K562 (cell line): ENCODE data around the gene GPRIN2. TPM values are rescaled to one million over a fixed set of nuclear protein-coding genes. Genes with fewer than 3 reads are reported as not detected.
A peak's percentile ranks its signal among the peaks of the same experiment; 100 is the strongest.

ENCODE experiments used
- ATAC-seq: fragments of 200-7000 bp; cut with Tn5 transposase; 3 replicates; pipeline ENCODE4 v1.9.1; 2020; ENCODE audit warnings: moderate library complexity
- BruUV-seq: library from RNA; stranded (reverse); fragments of 400-500 nt; replicated peaks from 2 replicates; lab custom pipeline; 2021; lab: Mats Ljungman, UMichigan
- CTCF ChIA-PET: fragments of 300-600 bp; formaldehyde crosslinking; extraction: SDS; loops from one replicate; lab custom pipeline; 2021; ENCODE audit warnings: low intra/inter-chr PET ratio; lab: Yijun Ruan, JAX
- POLR2A ChIA-PET: fragments of 300-600, 350-650 bp; sonication (Branson Sonifier 250); formaldehyde crosslinking; extraction: SDS; loops from one replicate; lab custom pipeline; 2021; ENCODE audit warnings: antibody characterized with exemption, inconsistent platforms; lab: Yijun Ruan, JAX
- DNase-seq, 4 experiments: peaks; one replicate each; pipeline versions ENCODE4 v3.0.0 to v3.0.0-alpha.2; 2011 to 2018; ENCODE audit warnings: low spot score in 3 of 4, mixed read lengths in 3 of 4; ENCODE audit errors: extremely low read depth in 1 of 4
- FAIRE-seq: peaks from 2 replicates; lab custom pipeline; 2011; peaks lifted over from hg19 to GRCh38; lab: Jason Lieb, UNC
- H2AFZ ChIP-seq: 2 replicates; pipeline ENCODE4 v1.6.0; 2011; ENCODE audit warnings: low read depth, low read length, control low read depth, inconsistent platforms
- H3K27ac ChIP-seq: fragments of 200-600 bp; 3 replicates; pipeline ENCODE4 v1.8.0; 2011; ENCODE audit warnings: low read depth, mild to moderate bottlenecking, control low read depth, inconsistent platforms, low read length, moderate library complexity, mixed read lengths; ENCODE audit errors: extremely low read depth
- H3K27me3 ChIP-seq, 2 experiments: fragments of 300-600 bp in 1 of 2; 2 replicates in 1 of 2; 3 replicates in 1 of 2; pipeline versions ENCODE4 v1.6.0 to v1.8.0; 2011; ENCODE audit warnings: inconsistent platforms in 2 of 2, low read length in 2 of 2, mild to moderate bottlenecking in 1 of 2, mixed read lengths in 1 of 2, moderate library complexity in 1 of 2; ENCODE audit not compliant: control insufficient read depth in 2 of 2, insufficient read depth in 2 of 2
- H3K36me3 ChIP-seq: fragments of 300-600 bp; 3 replicates; pipeline ENCODE4 v1.8.0; 2011; ENCODE audit warnings: mild to moderate bottlenecking, low read length, inconsistent platforms; ENCODE audit not compliant: control insufficient read depth, insufficient read depth
- H3K4me1 ChIP-seq, 2 experiments: fragments of 200-600 bp in 1 of 2; replicated peaks in 1 of 2; 2 replicates in 1 of 2; 3 replicates in 1 of 2; pipeline versions ENCODE4 v1.5.1 to v1.8.0; 2011; ENCODE audit warnings: inconsistent platforms in 2 of 2, low read length in 2 of 2, mild to moderate bottlenecking in 1 of 2, mixed read lengths in 1 of 2, moderate library complexity in 1 of 2; ENCODE audit not compliant: control insufficient read depth in 2 of 2, insufficient read depth in 2 of 2
- H3K4me2 ChIP-seq: 2 replicates; pipeline ENCODE4 v1.6.1; 2011; ENCODE audit warnings: low read length, control low read depth, inconsistent platforms, mixed read lengths; ENCODE audit not compliant: insufficient read depth
- H3K4me3 ChIP-seq: fragments of 200-600 bp; sonication (generic), shearing (Covaris generic); 2 replicates; pipeline ENCODE4 v1.5.1; 2016; ENCODE audit warnings: control low read depth, inconsistent platforms
- H3K79me2 ChIP-seq: fragments of 200-600 bp; 3 replicates; pipeline ENCODE4 v1.8.0; 2011; ENCODE audit warnings: low read length, inconsistent platforms; ENCODE audit not compliant: control insufficient read depth, insufficient read depth
- H3K9ac ChIP-seq, 2 experiments: 2 replicates each; pipeline versions ENCODE4 v1.6.0 to v1.6.1; 2011; ENCODE audit warnings: low read depth in 2 of 2, low read length in 2 of 2, control low read depth in 1 of 2, inconsistent platforms in 1 of 2, mild to moderate bottlenecking in 1 of 2, mixed read lengths in 1 of 2; ENCODE audit not compliant: insufficient read depth in 1 of 2
- H3K9me1 ChIP-seq: one replicate; pipeline ENCODE4 v1.6.0; 2011; ENCODE audit warnings: inconsistent platforms, mild to moderate bottlenecking, low read length, moderate library complexity; ENCODE audit not compliant: control insufficient read depth, insufficient read depth
- H3K9me3 ChIP-seq: replicated peaks from 2 replicates; pipeline ENCODE4 v1.5.1; 2011; ENCODE audit warnings: low read depth, low read length, inconsistent platforms; ENCODE audit not compliant: control insufficient read depth, insufficient read depth
- H4K20me1 ChIP-seq: replicated peaks from 2 replicates; pipeline ENCODE4 v1.6.1; 2011; ENCODE audit warnings: low read length, inconsistent platforms, mixed read lengths; ENCODE audit not compliant: control insufficient read depth, insufficient read depth
- ARNT ChIP-seq, 2 experiments: fragments of 450-650 bp; IDR thresholded peaks; 2 replicates each; pipeline ENCODE4 v1.6.1; 2016; ENCODE audit warnings: mild to moderate bottlenecking in 1 of 2
- BRCA1 ChIP-seq, 2 experiments: fragments of 450-650 bp in 1 of 2; sonication (generic) in 1 of 2; formaldehyde crosslinking in 1 of 2; IDR thresholded peaks; 2 replicates each; pipeline versions ENCODE4 v1.5.0 to v1.6.1; 2017 to 2020; ENCODE audit warnings: mild to moderate bottlenecking in 1 of 2, missing genetic modification reagents in 1 of 2
- CREB3 ChIP-seq: fragments of 450-650 bp; conservative IDR thresholded peaks from 2 replicates; pipeline ENCODE4 v1.6.1; 2016; ENCODE audit warnings: missing genetic modification characterization, low read depth, mild to moderate bottlenecking, missing compliant biosample characterization, moderate library complexity
- HDAC8 ChIP-seq: fragments of 450-650 bp; IDR thresholded peaks from 2 replicates; pipeline ENCODE4 v1.6.1; 2016; ENCODE audit warnings: mild to moderate bottlenecking, missing genetic modification characterization, moderate library complexity, missing compliant biosample characterization
- PRDM10 ChIP-seq: fragments of 450-650 bp; IDR thresholded peaks from 2 replicates; pipeline ENCODE4 v1.6.1; 2018; ENCODE audit not compliant: partially characterized antibody
- ZBTB1 ChIP-seq: sonication (generic); formaldehyde crosslinking; IDR thresholded peaks from 2 replicates; pipeline ENCODE4 v1.8.1; 2023; ENCODE audit warnings: missing genetic modification reagents, low read depth, mild to moderate bottlenecking, borderline replicate concordance
- ZNF133 ChIP-seq: fragments of 250-450 bp; sonication (Bioruptor Pico); IDR thresholded peaks from 2 replicates; pipeline ENCODE4 v1.4.0; 2020; ENCODE audit warnings: mild to moderate bottlenecking
- WGBS: fragments of 100-300 bp; shearing (Covaris generic); methylation state at CpG from one replicate; pipeline ENCODE4 v1.1.6; 2016; ENCODE audit warnings: low coverage, mixed read lengths; ENCODE audit not compliant: insufficient coverage; ENCODE audit errors: missing lambda C conversion rate; 5-methylcytosine and 5-hydroxymethylcytosine counted together
- in situ Hi-C: fragments of 300-500 bp; cut with MboI; formaldehyde crosslinking; loops from 4 replicates; pipeline ENCODE4 v1.15.0; 2018; ENCODE audit warnings: inconsistent platforms, mixed read lengths
- intact Hi-C: fragments of 100-400 bp; cut with micrococcal nuclease; formaldehyde crosslinking; loops from 2 replicates; pipeline ENCODE4 v1.14.2; 2022
- polyA plus RNA-seq, 8 experiments: library from polyadenylated mRNA; depleted of rRNA in 4 of 8; stranded (reverse) in 5 of 8; unstranded in 3 of 8; fragments of >200 nt; fragmentation: Nextera tagmentation in 2 of 8; fragmentation: Illumina TruSeq in 1 of 8; extraction: Ambion mirVana in 2 of 8; extraction: Trizol in 1 of 8; gene quantifications; 2 replicates each; pipeline versions ENCODE4 v1.2.1 to v1.2.3, GENCODE V29; 2011 to 2014; ENCODE audit warnings: inconsistent platforms in 1 of 8, missing spikeins in 1 of 8
- total RNA-seq, 7 experiments: library from RNA; depleted of rRNA in 6 of 7; stranded (reverse); fragments of >200 nt in 6 of 7; fragmentation: Illumina TruSeq in 2 of 7; extraction: Trizol in 2 of 7; gene quantifications; 2 replicates each; pipeline versions ENCODE4 v1.2.1 to v1.2.3, GENCODE V29; 2011 to 2021; ENCODE audit warnings: low replicate concordance in 1 of 7

GPRIN2 gene
- total and polyA plus RNA-seq, 9 of the 15 experiments (the other 6 are each of a cell fraction or from before 2014, with no cell fraction given): not detected

DNA sequence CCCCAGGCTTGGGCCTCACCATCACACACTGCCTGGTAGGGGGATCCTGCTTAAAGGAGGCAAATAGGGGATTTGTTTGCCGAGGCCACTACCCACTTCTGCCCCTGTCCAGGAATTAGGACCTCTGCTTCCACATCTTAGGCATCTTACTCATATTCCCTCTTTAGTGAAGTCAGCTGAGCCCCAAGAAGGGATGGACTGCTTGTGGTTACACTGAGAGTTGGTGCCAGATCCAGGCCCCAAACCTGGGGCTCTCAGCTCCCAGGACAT is 1.6 kb upstream of the GPRIN2 start:
- no peak for FAIRE-seq
- CTCF ChIA-PET: no interaction called here

More for the DNA sequence above, 1.6 kb upstream of the GPRIN2 start:
- no peaks in the 10 kb centered on the region for H3K36me3 ChIP-seq
- H3K9me3 ChIP-seq: no peaks in the 10 kb centered on the region
- H3K4me3 ChIP-seq: no peak overlapping the region
- BruUV-seq: no TSS peak
- no peak overlapping the region for H2AFZ ChIP-seq
- H3K4me2 ChIP-seq: no peak overlapping the region
- 0% methylated on average over 1 of the region's 1 CpG for WGBS
- TF ChIP-seq PRDM10 (peak; percentile 27), ZNF133 (CRISPR knock-in tag) (no peak), BRCA1 (IDR thresholded peaks at IDR 0.05) (no peak), BRCA1 (CRISPR knock-in tag; IDR thresholded peaks at IDR 0.05) (no peak), HDAC8 (tag) (no peak), ZBTB1 (CRISPR knock-in tag) (no peak), CREB3 (no peak), ARNT (IDR thresholded peaks at IDR 0.05) (no peak)
- TF ChIP-seq, all 486 proteins: peak for 1
- H4K20me1 ChIP-seq: peaks cover 35% of the 10 kb centered on the region
- in situ Hi-C loops: loop anchor here (5.0 kb wide), 1 partner anchor 1219 kb away; no protein-coding TSS in a partner anchor
- no peaks in the 10 kb centered on the region for H3K9me1 ChIP-seq
- POLR2A ChIA-PET: no interaction called here
- no peak for DNase-seq
- intact Hi-C loops: no loop called here
- peaks cover 25 to 66% of the 10 kb centered on the region in 2 experiments for H3K27me3 ChIP-seq
- no peak for ATAC-seq
- peaks cover 0 to 14% of the 10 kb centered on the region in 2 experiments; a peak in 1 of 5 replicates for H3K4me1 ChIP-seq
- no peak overlapping the region for H3K9ac ChIP-seq
- H3K79me2 ChIP-seq: no peaks in the 10 kb centered on the region
- no peak overlapping the region for H3K27ac ChIP-seq
